HG03064 (cell line): ENCODE measurements around the gene AP4B1.
"Not testable (repeated sequence)": the region's sequence is repeated elsewhere in the genome, so short reads cannot be mapped to it uniquely, and the experiment has no call there.

ENCODE experiments used
- ATAC-seq: cut with Tn5 transposase; IDR thresholded peaks from one replicate; pipeline ENCODE4 v1.9.1; 2021; ENCODE audit warnings: low read depth; ENCODE audit not compliant: unreplicated experiment

Gene AP4B1

GRCh38 chr1:113859478-113860175 is 45.0 kb downstream of the AP4B1 start:
- ATAC-seq: peak; percentile 90

GRCh38 chr1:113858982-113859381 is 45.6 kb downstream of the AP4B1 start:
- ATAC-seq: peak; percentile 3

GRCh38 chr1:113858418-113858817 is 46.2 kb downstream of the AP4B1 start:
- no peak for ATAC-seq

GRCh38 chr1:113857776-113858175 is 46.8 kb downstream of the AP4B1 start:
- no peak for ATAC-seq

- ATAC-seq: no peak
These were observed 48.2 kb downstream of the AP4B1 start for GRCh38 chr1:113856401-113856790.

- no peak for ATAC-seq
These were observed 48.8 kb downstream of the AP4B1 start for GRCh38 chr1:113855630-113856400.

GRCh38 chr1:113854234-113854633 is 50.4 kb downstream of the AP4B1 start:
- ATAC-seq: no peak

GRCh38 chr1:113852694-113853093 is 51.9 kb downstream of the AP4B1 start:
- not testable (repeated sequence) for ATAC-seq

GRCh38 chr1:113850127-113850796 is 54.3 kb downstream of the AP4B1 start:
- ATAC-seq: no peak

- no peak for ATAC-seq
These were observed 55.5 kb downstream of the AP4B1 start for GRCh38 chr1:113849072-113849471.

- ATAC-seq: no peak
These were observed 58.1 kb downstream of the AP4B1 start for GRCh38 chr1:113846391-113847035.
